GM18517 (cell line): Measurements from ENCODE around the gene FPGS.

ENCODE experiments used
- ATAC-seq: cut with Tn5 transposase; IDR thresholded peaks from one replicate; pipeline ENCODE4 v1.9.1; 2021; ENCODE audit warnings: mild to moderate bottlenecking, moderate library complexity; ENCODE audit not compliant: unreplicated experiment

The FPGS gene

GRCh38 chr9:127786773-127787104, 15.9 kb upstream of the FPGS start:
- ATAC-seq, result no peak

DNA sequence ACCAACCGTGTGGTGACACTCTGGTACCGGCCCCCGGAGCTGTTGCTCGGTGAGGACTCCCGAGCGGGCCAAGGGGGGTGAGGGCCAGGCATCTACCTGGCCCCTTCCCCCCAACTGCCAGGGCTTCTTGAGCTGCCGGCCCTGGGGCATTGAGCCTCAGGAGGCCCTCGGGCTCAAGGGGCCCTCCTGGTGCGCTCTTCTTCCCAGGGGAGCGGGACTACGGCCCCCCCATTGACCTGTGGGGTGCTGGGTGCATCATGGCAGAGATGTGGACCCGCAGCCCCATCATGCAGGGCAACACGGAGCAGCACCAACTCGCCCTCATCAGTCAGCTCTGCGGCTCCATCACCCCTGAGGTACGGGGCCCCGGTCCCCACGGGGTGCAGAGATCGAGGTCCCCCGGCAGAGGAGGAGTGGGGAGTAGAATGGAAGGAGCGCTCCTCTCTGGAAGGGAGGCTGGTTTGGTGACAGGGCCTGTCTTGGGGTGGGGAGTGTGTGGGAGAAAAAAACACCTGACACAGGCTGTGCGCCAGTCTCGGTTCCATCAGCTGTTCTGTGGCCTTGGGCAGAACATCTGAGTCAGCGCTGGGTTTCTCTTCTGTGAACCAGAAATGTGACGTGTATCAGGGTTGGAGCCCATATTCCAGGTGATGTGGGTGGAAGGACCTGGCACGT, 14.2 kb upstream of the FPGS start:
- ATAC-seq, result no peak

DNA sequence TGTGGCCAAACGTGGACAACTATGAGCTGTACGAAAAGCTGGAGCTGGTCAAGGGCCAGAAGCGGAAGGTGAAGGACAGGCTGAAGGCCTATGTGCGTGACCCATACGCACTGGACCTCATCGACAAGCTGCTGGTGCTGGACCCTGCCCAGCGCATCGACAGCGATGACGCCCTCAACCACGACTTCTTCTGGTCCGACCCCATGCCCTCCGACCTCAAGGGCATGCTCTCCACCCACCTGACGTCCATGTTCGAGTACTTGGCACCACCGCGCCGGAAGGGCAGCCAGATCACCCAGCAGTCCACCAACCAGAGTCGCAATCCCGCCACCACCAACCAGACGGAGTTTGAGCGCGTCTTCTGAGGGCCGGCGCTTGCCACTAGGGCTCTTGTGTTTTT, 13.5 kb upstream of the FPGS start:
- no peak for ATAC-seq

- no peak for ATAC-seq
Measured at GRCh38 chr9:127790094-127790855, 12.4 kb upstream of the FPGS start.

- no peak for ATAC-seq
Measured at GRCh38 chr9:127791085-127791484, 11.6 kb upstream of the FPGS start.

DNA sequence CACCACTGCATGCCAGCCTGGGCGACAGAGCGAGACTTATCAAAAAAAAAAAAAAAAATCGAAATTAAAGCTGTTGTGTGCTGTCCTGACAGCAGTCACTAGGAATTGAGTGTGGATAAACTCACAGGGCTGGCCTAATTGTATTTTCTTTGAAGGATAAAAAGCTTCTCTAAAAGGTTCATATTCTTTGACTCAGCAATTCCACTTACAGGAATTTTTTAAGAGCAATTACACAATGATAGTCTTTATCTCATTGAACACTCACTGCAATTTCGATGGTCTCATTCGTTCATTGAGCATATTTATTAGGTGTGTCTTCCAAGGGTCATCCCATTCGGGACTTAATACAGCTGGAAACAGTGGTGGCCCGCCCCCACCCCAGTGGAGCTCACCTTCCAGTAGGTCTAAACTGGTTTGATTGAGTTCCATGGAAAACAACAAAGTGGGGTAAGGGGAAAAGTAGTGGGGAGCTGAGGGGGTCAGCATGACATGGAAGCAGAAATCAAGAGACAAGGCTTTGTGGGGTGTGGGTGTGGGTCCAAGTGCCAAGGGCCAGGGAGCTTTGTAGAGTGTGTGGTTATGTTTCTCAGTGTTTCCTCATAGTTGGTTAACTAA, 10.2 kb upstream of the FPGS start:
- ATAC-seq, result no peak

- ATAC-seq, result no peak
Measured at GRCh38 chr9:127793093-127793708, 9.5 kb upstream of the FPGS start.

- ATAC-seq, result no peak
Measured at GRCh38 chr9:127794001-127794791, 8.5 kb upstream of the FPGS start.

GRCh38 chr9:127796225-127796813, 6.4 kb upstream of the FPGS start:
- no peak for ATAC-seq

- no peak for ATAC-seq
Measured at GRCh38 chr9:127796852-127797370, 5.8 kb upstream of the FPGS start.

- no peak for ATAC-seq
Measured at GRCh38 chr9:127801955-127802575, 617 bp upstream of the FPGS start.

DNA sequence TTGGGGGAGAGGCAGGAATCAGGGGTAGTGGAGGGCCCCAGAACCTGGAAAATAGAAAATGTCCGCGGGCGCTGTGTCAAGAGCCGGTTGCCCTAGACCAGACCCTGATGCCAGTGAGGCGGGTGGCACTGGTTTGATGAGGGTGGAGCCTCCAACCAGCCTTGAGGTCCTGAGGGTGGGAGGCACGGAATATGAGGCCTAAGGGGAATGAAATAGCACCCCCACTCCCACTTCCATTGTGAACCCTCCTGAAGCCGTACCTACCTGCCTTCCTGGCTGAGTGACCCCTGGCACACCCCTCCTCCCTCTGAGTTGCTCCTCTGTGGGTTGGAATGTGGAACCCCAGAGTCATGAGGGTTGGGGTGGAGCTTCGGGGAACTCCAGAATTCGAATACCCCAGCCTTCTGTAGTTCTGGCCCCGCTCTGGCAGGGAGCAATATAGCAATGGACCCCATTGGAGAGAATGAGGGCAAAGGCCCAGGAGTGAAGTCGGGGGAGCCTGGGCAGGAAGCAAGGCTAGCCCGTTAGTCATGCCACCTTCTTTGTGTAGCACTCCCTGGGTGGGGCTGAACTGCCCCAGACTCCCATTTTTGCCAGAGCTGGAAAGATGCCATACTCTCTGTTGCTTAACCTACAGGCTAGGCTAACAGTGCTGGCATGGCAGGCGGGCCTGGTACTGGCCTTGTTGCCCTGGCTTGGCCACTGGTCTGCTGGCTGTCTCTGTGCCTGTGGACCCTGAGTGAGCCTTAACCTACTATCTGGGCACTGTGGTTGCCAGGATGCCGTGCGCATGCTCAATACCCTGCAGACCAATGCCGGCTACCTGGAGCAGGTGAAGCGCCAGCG, 1.0 kb downstream of the FPGS start:
- ATAC-seq, result no peak

GRCh38 chr9:127805620-127806019, 2.9 kb downstream of the FPGS start:
- no peak for ATAC-seq

GRCh38 chr9:127806871-127807270, 4.2 kb downstream of the FPGS start:
- ATAC-seq, result no peak

GRCh38 chr9:127808347-127809001, 5.8 kb downstream of the FPGS start:
- no peak for ATAC-seq

DNA sequence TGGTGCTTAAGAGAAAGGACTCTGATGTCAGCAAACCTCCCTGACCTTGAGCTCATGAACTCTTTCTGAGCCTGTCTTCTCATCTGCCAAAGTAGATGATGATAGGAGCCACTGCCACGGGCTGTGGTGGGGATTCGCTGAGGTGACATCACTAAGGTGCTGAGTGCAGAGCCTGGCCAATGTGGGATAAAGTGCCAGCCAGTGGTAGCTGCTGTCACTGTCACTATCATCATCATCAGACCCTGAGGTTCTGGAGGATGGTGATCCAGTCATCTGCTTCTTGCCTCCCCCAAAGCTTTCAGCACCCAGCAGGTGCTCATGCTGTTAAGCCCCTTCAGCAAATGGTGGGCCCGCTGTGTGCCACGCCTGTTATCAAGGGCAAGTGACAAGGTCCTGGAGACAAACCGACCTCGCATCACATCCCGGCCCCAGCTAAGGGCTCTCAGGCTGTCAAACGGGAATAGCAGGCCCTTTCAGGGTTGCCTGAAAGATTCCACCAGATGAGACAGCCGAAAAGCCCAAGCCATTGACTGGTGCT, 6.4 kb downstream of the FPGS start:
- ATAC-seq, result no peak

GRCh38 chr9:127809540-127810377, 7.1 kb downstream of the FPGS start:
- ATAC-seq, result no peak
